Ishikawa (cell line): Measurements from ENCODE around the gene NBL1.

Experiments
- CEBPB ChIP-seq: IDR thresholded peaks from 2 replicates; pipeline ENCODE4 v1.6.1; 2012
- CREB1 ChIP-seq: IDR thresholded peaks from 2 replicates; pipeline ENCODE4 v1.6.1; 2012; ENCODE audit warnings: low read depth
- EGR1 ChIP-seq: IDR thresholded peaks from 2 replicates; pipeline ENCODE4 v1.6.1; 2012
- EP300 ChIP-seq: IDR thresholded peaks from 2 replicates; pipeline ENCODE4 v1.6.1; 2012; ENCODE audit warnings: borderline replicate concordance
- FOXM1 ChIP-seq: IDR thresholded peaks from 2 replicates; pipeline ENCODE4 v1.6.1; 2012; ENCODE audit warnings: low read depth, borderline replicate concordance
- MAX ChIP-seq: IDR thresholded peaks from 2 replicates; pipeline ENCODE4 v1.6.1; 2012
- NFIC ChIP-seq: IDR thresholded peaks from 2 replicates; pipeline ENCODE4 v1.6.1; 2012
- RAD21 ChIP-seq: IDR thresholded peaks from 2 replicates; pipeline ENCODE4 v1.6.1; 2012; ENCODE audit warnings: low read depth
- REST ChIP-seq: IDR thresholded peaks from 2 replicates; pipeline ENCODE4 v1.6.1; 2012; ENCODE audit warnings: low read depth, mild to moderate bottlenecking
- TAF1 ChIP-seq: IDR thresholded peaks from 2 replicates; pipeline ENCODE4 v1.6.1; 2012; ENCODE audit warnings: low read depth, mild to moderate bottlenecking
- TCF12 ChIP-seq: IDR thresholded peaks from 2 replicates; pipeline ENCODE4 v1.6.1; 2012; ENCODE audit warnings: low read depth
- TEAD4 ChIP-seq: IDR thresholded peaks from 2 replicates; pipeline ENCODE4 v1.6.1; 2012
- YY1 ChIP-seq: IDR thresholded peaks from 2 replicates; pipeline ENCODE4 v1.6.1; 2012; ENCODE audit warnings: low read depth
- ZBTB7A ChIP-seq: IDR thresholded peaks from 2 replicates; pipeline ENCODE4 v1.6.1; 2012; ENCODE audit warnings: low read depth
- TF ChIP-seq, protein P1 (sequence below): IDR thresholded peaks from 2 replicates; pipeline ENCODE4 v1.6.1; 2012

Gene NBL1

GRCh38 chr1:19605967-19606366 lies 38.1 kb upstream of the NBL1 start:
- TF ChIP-seq EP300 = no peak

- TF ChIP-seq EP300 (no peak), MAX (no peak)
Observed at GRCh38 chr1:19606817-19607642, 37.1 kb upstream of the NBL1 start.

DNA sequence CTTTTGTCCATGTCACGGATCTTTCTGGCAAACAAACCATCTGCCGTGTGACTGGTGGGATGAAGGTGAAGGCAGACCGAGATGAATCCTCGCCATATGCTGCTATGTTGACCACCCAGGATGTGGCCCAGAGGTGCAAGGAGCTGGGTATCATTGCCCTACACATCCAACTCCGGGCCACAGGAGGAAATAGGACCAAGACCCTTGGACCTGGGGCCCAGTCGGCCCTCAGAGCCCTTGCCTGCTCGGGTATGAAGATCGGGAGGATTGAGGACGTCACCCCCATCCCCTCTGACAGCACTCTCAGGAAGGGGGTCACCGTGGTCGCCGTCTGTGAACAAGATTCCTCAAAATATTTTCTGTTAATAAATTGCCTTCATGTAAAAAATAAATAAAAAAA lies 35.9 kb upstream of the NBL1 start:
- TF ChIP-seq NFIC (no peak), CREB1 (no peak), FOXM1 (no peak), REST (no peak), MAX (no peak), TAF1 (no peak), EGR1 (no peak), YY1 (no peak), TCF12 (no peak), EP300 (no peak)
- TF ChIP-seq, protein P1, sequence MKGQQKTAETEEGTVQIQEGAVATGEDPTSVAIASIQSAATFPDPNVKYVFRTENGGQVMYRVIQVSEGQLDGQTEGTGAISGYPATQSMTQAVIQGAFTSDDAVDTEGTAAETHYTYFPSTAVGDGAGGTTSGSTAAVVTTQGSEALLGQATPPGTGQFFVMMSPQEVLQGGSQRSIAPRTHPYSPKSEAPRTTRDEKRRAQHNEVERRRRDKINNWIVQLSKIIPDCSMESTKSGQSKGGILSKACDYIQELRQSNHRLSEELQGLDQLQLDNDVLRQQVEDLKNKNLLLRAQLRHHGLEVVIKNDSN = no peak

DNA sequence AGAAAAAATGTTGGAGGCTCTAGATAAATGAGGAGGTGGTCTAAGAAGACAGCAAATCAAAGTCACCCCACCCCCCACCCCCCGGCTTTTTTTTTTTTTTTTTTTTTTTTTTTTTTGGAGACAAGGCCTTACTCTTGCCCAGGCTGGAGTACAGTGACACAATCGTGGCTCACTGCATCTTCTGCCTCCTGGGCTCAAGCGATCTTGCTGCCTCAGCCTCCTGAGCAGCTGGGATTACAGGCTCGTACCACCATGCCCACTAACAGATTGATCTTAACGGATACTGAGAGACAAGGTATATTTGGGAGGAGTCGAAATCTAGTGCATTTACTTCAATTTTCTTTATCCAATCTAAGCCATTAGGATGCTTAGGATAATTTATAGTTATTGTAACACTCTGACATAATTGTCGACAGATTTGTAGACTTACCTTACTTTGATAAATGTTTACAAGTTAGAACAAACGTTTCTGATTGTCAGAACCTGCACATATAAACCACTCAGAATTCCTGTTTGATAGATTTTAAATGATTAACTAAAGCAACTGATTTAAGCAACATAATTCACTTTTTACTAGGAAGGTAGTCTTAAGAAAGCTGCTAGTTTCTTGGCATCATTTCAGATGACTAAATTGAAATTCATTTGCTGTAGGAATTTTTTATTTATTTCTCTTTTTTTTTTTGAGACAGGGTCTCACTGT lies 33.7 kb upstream of the NBL1 start:
- TF ChIP-seq CREB1 (no peak), FOXM1 (no peak), YY1 (no peak), ZBTB7A (no peak), MAX (no peak), TAF1 (no peak), TEAD4 (no peak), EGR1 (no peak), NFIC (no peak), TCF12 (no peak), EP300 (no peak), CEBPB (no peak), REST (no peak), RAD21 (no peak)
- TF ChIP-seq, protein P1 = no peak

GRCh38 chr1:19612530-19612929 lies 31.6 kb upstream of the NBL1 start:
- TF ChIP-seq TCF12 (no peak), FOXM1 (no peak), EP300 (no peak), NFIC (no peak), MAX (no peak), CREB1 (no peak), YY1 (no peak), EGR1 (no peak), ZBTB7A (no peak), REST (no peak), RAD21 (no peak), TAF1 (no peak)
- TF ChIP-seq, protein P1 = no peak
